GM19324 (cell line): ENCODE results near the gene TEPSIN.

Experiments
- ATAC-seq: cut with Tn5 transposase; IDR thresholded peaks from one replicate; pipeline ENCODE4 v1.9.1; 2021; ENCODE audit warnings: mild to moderate bottlenecking, moderate library complexity; ENCODE audit not compliant: unreplicated experiment, low FRiP score

The TEPSIN gene

GRCh38 chr17:81222906-81223761 lies 15.7 kb downstream of the TEPSIN start, which contains the start of gene CEP131:
CEP131 (minus strand) TSS chr17:81222965; CDS start chr17:81220056, 2,909 bp downstream.
- ATAC-seq: peak; percentile 96

GRCh38 chr17:81222620-81222905 lies 16.3 kb downstream of the TEPSIN start:
- no peak for ATAC-seq

- ATAC-seq: no peak
Measured at GRCh38 chr17:81221842-81222619, 16.8 kb downstream of the TEPSIN start.

- ATAC-seq: no peak
Measured at GRCh38 chr17:81221371-81221841, 17.4 kb downstream of the TEPSIN start.

GRCh38 chr17:81219476-81220180 lies 19.2 kb downstream of the TEPSIN start:
- ATAC-seq: no peak

GRCh38 chr17:81218991-81219390 lies 19.9 kb downstream of the TEPSIN start:
- ATAC-seq: no peak

GRCh38 chr17:81218459-81218858 lies 20.4 kb downstream of the TEPSIN start:
- no peak for ATAC-seq

- no peak for ATAC-seq
Measured at GRCh38 chr17:81217491-81217890, 21.4 kb downstream of the TEPSIN start.

- no peak for ATAC-seq
Measured at GRCh38 chr17:81213978-81214377, 24.9 kb downstream of the TEPSIN start.

- ATAC-seq: no peak
Measured at GRCh38 chr17:81212365-81212764, 26.5 kb downstream of the TEPSIN start.

- ATAC-seq: no peak
Measured at GRCh38 chr17:81210868-81211267, 28.0 kb downstream of the TEPSIN start.

GRCh38 chr17:81210466-81210865 lies 28.4 kb downstream of the TEPSIN start:
- no peak for ATAC-seq

- no peak for ATAC-seq
Measured at GRCh38 chr17:81209141-81209540, 29.7 kb downstream of the TEPSIN start.

GRCh38 chr17:81208651-81209050 lies 30.2 kb downstream of the TEPSIN start:
- no peak for ATAC-seq

- ATAC-seq: no peak
Measured at GRCh38 chr17:81207610-81208581, 31.0 kb downstream of the TEPSIN start.

GRCh38 chr17:81206657-81207056 lies 32.2 kb downstream of the TEPSIN start:
- no peak for ATAC-seq

- ATAC-seq: no peak
Measured at GRCh38 chr17:81206166-81206565, 32.7 kb downstream of the TEPSIN start.

- ATAC-seq: no peak
Measured at GRCh38 chr17:81204578-81204977, 34.3 kb downstream of the TEPSIN start.

- ATAC-seq: no peak
Measured at GRCh38 chr17:81203136-81203535, 35.7 kb downstream of the TEPSIN start.

GRCh38 chr17:81202318-81202717 lies 36.5 kb downstream of the TEPSIN start:
- ATAC-seq: no peak
